Fibroblast of skin of right biceps (primary cell): ENCODE results near the gene TBCE.
"Not testable (repeated sequence)": the region's sequence is repeated elsewhere in the genome, so short reads cannot be mapped to it uniquely, and the experiment has no call there.

Experiments used
- DNase-seq: peaks from one replicate; pipeline ENCODE4 v3.0.0-alpha.2; 2013

TBCE gene

DNA sequence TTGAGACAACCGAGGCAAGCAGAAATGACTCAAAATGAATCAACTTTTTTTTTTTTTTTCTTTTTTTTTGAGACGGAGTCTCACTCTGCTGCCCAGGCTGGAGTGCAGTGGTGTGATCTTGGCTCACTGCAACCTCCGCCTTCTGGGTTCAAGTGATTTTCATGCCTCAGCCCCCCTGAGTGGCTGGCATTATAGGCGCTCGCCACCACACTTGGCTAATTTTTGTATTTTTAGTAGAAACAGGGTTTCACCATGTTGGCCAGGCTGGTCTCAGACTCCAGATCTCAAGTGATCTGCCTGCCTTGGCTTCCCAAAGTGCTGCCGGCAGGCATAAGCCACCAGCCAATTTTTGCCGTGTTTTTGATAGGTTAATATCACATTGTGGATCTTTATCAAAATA is 90.6 kb downstream of the TBCE start:
- not testable (repeated sequence) for DNase-seq

DNA sequence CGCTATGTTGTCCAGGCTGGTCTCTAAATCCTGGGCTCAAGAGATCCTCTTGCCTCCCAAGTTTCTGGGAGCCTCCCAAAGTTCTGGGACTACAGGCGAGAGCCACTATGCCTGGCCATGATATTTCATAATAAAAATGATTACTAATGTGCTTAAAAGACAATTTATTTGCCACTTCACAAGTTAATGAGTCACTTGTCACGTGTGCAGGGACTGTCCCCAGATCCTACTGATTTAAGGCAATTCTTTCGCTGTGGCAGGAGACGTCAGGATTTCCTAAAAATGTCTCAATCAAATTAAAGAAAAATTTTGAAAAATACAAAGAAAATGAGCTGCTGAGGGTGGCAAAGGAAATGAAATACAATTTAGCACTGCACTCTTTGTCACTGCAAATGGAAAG is 93.5 kb downstream of the TBCE start:
- no peak for DNase-seq

DNA sequence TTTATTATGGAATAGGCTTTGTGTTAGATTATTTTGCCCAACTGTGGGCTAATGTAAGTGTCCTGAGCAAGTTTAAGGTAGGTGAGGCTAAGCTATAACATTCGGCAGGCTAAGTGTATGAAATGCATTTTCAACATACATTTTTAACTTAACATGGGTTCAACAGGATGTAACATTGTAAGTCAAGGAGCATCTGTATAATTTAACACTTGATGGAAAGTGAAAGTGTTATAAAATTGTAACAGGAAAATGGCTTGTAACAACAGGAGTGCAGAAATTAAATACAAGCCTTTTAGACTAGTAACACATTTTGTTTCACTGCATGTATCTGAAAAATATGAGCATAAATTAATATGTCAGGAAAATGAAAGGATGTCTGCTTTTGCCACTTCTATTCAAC is 94.7 kb downstream of the TBCE start:
- DNase-seq: no peak

DNA sequence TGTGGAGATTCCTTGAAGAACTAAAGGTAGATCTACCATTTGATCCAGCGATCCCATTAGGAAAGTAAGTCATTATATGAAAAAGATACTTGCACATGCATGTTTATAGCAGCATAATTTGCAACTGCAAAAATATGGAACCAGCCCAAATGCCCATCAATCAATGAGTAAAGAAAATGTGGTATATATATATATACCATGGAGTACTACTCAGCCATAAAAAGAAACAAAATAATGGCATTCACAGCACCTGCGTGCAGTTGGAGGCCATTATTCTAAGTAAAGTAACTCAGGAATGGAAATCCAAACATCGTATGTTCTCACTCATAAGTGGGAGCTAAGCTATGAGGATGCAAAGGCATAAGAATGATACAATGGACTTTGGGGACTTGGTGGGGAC is 95.6 kb downstream of the TBCE start:
- not testable (repeated sequence) for DNase-seq

DNA sequence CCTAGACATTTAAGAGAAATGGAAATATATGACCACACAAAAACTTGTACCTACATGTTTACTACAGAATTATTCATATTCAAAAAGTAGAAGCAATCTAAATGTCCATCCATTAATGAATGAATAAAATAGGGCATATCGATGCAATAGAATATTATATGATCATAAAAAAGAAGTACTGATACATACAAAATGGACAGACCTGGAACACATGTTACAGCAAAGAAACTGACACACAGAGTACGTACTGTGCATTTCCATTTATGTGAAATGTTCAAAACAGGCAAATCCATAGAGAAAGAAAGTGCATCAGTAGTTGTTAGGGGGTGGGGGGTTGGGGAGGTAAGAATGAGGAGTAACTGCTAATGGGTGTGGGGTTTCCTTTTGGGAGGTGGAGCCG is 97.8 kb downstream of the TBCE start:
- no peak for DNase-seq

DNA sequence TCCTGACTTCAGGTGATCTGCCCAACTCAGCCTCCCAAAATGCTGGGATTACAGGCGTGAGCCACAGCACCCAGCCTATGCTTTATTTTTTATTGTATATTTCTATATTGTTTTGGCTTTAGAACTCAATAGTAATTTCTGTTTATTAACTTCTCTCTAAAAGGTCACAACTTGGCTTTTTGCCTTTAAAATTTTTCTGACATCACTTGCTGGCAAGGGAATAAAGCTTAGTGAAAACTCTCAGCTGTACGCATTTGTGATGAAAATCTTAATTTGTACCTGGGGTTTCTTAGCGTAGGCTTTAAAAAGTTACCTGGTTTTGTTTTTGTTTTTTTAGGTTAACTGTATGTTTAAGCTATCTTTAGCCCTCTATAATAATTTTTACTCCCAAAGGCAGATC is 100.8 kb downstream of the TBCE start:
- DNase-seq: no peak

DNA sequence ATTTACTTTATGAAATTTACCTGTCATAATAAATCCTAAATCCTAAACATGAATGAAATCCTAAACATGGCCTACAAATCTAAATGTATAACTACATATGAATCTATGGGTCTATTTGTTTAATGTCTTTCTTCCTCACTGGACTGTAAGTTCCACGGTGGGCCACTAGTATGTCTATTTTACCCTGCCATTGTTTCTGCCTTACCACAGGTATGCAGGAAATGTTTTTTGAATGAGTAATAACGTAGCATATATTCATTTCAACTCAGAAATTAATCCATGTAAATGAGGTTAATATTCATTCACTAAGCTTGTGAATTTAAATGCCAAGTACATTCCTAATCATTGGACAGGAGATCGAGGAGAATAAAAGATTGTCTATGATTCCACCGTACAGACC is 101.7 kb downstream of the TBCE start:
- peak; percentile 75 for DNase-seq

DNA sequence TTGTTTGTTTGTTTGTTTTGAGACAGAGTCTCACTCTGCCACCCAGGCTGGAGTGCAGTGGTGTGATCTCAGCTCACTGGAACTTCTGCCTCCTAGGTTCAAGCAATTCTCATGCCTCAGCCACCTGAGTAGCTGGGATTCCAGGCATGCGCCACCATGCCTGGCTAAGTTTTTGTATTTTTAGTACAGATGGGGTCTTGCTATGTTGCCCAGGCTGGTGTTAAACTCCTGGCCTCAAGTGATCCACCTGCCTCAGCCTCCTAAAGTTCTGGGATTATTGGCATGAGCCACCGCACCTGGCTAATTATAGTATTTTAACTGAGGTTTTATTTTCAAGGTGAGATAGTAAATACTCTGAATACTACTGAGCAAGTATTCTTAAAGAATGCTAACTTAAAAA is 102.7 kb downstream of the TBCE start:
- DNase-seq: not testable (repeated sequence)

DNA sequence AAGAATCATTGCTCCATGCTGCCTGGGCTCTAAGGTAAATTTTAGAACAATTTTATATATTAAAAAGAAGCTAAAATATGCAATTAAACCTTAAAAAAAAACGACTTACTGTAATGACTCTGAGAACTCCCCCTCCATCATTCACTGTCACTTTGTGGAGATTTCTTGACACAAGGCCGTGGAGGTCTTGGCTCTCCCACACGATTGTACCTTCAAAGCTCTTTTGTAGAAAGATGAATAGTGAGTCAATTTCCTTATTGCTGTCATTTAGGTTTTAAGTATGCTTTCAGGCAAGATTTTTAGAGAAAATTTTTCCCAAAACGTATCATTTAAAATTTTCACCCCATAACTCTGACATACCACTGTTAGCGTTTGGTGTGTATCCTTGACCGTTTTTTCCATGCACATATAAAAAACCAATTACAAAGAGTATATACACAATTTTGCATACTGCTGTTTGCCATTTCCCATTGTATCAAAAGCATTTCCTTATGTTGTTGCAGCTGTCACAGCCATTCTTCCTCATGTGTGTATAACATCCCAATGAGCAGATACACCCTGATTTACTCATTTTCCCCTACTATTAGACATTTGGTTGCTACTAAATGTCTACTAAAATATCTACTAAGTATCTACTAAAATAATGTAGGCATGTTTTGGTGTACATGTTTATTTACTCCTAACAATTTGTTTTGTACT is 103.7 kb downstream of the TBCE start:
- no peak for DNase-seq

DNA sequence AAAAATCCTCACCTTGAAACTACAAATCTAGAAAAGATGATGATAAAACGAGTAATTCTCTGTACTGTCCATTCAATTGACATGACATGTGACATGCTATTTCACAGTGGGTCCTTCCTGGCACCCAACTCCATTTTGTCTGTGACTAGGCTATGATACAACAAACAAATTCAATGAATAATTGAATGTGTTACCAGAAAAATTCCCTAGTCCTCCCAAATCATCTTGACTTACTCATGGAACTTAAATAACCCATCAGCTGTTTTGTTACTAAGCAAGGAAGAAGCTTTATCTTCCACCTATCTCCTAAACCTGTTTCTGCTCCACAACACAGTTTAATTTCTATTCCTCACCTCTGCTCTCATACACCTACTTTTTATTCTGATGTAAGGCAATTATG is 106.6 kb downstream of the TBCE start:
- DNase-seq: peak; percentile 8

DNA sequence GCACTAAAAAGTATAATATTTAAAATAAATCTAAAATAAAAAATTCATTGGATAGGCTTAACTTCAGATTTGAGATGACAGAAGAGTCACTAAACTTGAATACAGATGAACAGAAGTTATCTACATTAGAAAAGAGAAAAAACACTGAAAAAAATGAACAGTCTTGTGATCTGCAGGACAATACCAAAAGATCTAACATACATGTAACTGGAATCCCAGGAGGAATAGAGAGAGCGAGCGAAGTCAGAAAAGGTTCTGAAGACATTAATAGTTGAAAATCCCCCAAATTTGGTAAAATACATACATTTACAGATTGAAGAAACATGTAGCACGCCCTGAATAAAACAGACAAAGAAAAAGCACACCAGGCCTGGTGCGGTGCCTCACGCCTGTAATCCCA is 115.9 kb downstream of the TBCE start:
- no peak for DNase-seq

DNA sequence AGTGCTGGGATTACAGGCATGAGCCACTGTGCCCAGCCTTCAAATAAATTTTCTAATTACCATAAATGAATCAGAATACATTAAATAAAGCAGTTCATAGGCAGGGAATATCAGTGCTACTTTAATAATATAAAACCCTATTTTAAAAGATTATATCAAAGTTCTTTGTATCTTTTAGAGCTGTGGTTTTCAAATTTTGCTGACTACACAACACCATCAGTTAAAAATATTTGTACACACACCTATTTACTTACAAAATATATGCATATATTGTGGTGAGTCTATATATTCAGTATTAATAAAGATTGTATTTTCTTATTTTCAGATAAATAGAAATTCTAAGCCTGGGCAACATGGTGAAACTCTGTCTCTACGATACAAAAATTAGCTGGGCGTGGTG is 118.3 kb downstream of the TBCE start:
- no peak for DNase-seq

DNA sequence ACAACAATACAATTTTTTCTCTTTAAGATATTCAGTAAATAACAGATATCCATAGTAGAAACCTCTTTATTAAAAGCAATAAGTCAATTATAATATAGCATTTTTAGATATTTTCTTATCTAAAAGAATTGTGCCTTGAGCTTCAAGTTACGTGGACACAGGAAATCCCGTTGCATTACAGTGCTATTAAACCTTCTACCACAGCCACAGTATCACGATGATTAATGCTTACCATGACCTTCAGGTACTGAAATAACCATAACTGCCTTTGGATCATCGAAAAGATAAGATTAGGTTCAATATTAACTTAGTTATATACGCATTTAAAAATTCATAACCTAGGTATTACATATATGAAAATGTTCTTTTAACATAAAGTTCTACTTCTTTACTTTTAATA is 119.1 kb downstream of the TBCE start:
- no peak for DNase-seq

DNA sequence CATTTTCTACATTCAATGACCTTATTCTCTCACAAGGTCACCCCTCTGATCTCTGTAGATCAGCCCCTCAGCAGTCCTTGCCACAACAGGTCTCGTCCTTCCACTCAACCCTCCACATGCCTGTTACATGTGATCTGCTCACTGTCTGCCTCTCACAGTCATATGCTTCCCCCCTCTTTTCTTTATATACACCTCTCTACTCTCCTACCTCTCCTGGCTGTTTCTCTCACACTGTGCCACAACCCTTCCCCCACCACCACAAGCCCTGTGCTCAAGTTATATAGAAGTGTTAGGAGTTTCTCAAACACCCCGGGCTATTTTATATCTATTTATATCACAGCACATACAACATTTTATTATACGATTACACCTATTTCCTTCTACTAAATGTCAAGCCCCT is 124.4 kb downstream of the TBCE start:
- DNase-seq: no peak

DNA sequence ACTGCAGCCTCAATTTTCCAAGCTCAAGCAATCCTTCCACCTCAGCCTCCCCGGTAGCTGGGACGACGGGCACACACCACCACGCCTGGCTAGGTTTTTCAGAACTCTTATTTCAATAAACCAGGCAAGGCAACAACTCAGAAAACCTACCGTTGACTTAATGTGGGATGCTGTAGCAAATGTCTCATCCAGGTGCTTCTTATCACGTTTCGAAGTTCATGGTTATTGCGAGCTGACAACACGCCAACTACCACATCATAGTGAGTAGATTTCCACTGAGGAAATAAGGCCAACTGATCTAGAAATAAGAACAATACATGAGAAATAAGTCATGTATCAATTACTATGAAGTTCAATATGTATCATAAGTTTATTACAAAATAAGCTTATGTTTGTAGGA is 127.3 kb downstream of the TBCE start:
- no peak for DNase-seq

DNA sequence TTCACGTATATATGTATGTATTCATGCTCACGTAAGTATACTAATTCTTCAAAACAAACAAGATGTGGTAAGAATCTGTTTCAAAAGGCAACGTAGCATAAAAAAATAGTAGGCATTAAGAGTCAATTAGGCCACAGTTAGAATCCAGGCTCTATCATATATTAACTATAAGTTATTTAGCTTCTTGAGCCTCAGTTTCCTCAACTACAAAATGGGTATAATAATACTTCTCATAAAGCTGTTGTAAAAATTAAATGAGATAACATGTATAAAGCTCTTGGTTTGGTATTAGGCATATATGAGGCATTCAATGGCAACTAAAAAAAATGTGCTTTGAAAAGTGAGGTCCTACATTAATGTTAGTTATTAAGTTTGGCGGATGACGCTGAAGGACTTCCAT is 127.8 kb downstream of the TBCE start:
- DNase-seq: no peak

DNA sequence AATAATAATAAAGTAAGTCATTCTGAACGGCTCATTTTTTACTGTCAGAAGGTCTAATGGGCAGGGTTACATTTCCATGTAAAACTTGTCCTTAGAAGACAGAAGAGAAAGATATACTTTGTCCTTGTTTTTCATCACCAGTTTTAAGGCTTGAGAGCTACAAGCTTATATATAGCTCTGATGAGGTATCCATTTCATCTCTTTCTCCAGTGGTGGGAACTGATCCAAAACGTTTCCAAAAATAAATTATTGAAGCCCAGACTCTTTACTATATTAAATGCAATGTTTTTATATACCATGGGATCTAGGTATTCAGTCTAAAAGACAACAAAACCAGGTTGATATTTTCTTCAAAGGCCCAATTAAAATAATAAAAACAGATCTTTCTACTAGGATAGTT is 128.3 kb downstream of the TBCE start:
- DNase-seq: no peak

DNA sequence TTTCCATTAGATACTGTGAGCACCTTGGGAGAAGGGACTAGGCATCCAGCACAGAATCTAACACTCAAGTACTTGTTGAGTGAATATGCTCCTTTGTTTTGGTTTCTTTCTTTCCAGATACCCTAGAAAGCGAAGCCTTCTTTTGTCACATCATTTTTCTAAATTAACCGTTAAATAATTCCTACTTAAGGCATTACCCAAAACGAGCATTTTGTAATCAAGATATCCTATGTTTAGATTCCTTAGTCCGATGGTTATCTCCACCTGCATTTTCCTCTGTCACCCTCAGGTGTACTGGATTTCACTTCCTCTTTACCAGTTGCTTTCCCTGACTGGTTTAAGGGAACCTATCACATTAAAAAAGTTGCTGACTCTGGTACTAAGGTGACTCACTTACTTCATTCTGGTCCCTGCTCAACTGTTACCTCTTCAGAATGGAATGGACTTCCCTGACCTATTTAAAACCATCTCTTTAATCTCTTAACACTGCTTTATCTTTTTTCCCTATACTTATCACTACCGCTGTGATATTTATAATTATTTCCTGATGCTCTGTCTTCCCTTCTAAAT is 133.8 kb downstream of the TBCE start:
- DNase-seq: peak; percentile 52
